Heart right ventricle (tissue), 16 donors: ENCODE results near the gene TIMP3. TPM values are rescaled to one million over a fixed set of nuclear protein-coding genes. Genes with fewer than 3 reads are reported as not detected.

Experiments
- ATAC-seq, 8 donors: fragments of 200-7000 bp; cut with Tn5 transposase; one replicate each; pipeline ENCODE4 v1.9.1; 2020; ENCODE audit warnings: mild to moderate bottlenecking in 8 of 8, moderate library complexity in 8 of 8, moderate number of reproducible peaks in 1 of 8
- DNase-seq, 2 donors: peaks; one replicate each; pipeline ENCODE4 v3.0.0-alpha.2; 2020
- H3K27ac ChIP-seq, 10 donors: fragments of 200-600 bp; sonication (generic) in 2 of 10; one replicate each; pipeline versions ENCODE4 v1.5.0 to v1.8.0; 2020 to 2022; ENCODE audit warnings: mild to moderate bottlenecking in 3 of 10
- H3K27me3 ChIP-seq, 7 donors: fragments of 200-600 bp; one replicate each; pipeline ENCODE4 v1.8.0; 2021 to 2022; ENCODE audit warnings: mild to moderate bottlenecking in 2 of 7
- H3K36me3 ChIP-seq, 9 donors: fragments of 200-600 bp; sonication (generic) in 1 of 9; one replicate each; pipeline versions ENCODE4 v1.5.0 to v1.8.0; 2020 to 2022; ENCODE audit warnings: mild to moderate bottlenecking in 2 of 9
- H3K4me1 ChIP-seq, 9 donors: fragments of 200-600 bp; sonication (generic) in 1 of 9; one replicate each; pipeline versions ENCODE4 v1.5.0 to v1.8.0; 2020 to 2022; ENCODE audit warnings: mild to moderate bottlenecking in 4 of 9
- H3K4me3 ChIP-seq, 10 donors: fragments of 200-600 bp; sonication (generic) in 2 of 10; one replicate each; pipeline versions ENCODE4 v1.5.0 to v1.8.0; 2020 to 2022; ENCODE audit warnings: mild to moderate bottlenecking in 7 of 10, moderate library complexity in 2 of 10
- H3K9me3 ChIP-seq, 11 donors: fragments of 200-600 bp in 10 of 11; sonication (generic) in 2 of 11; one replicate each; pipeline versions ENCODE4 v1.5.0 to v1.8.0; 2013 to 2022; ENCODE audit warnings: mild to moderate bottlenecking in 2 of 11, control low read depth in 1 of 11, moderate library complexity in 1 of 11
- WGBS, 2 donors: extraction: QIAGEN DNeasy Blood & Tissue Kit; methylation state at CpG; one replicate each; pipeline ENCODE4 v1.1.7; 2013; ENCODE audit warnings: inconsistent platforms in 1 of 2; 5-methylcytosine and 5-hydroxymethylcytosine counted together
- intact Hi-C, 10 donors: fragments of 100-400 bp; cut with DNase I; formaldehyde crosslinking; loops; one replicate each; pipeline versions ENCODE4 v1.11.1 to v1.14.2; 2022
- polyA plus RNA-seq, 2 donors: library from polyadenylated mRNA; stranded (reverse); fragments of 200-250 nt; gene quantifications; one replicate each; pipeline ENCODE4 v1.2.3, GENCODE V29; 2013
- total RNA-seq, 10 donors: library from RNA; stranded (reverse); fragmentation: NEBNext Ultra II Directional in 3 of 10; extraction: Animal tissue kit (Norgen Biotek cat#: 25700) in 3 of 10; gene quantifications; one replicate each; pipeline versions ENCODE4 v1.2.1 to v1.2.4, GENCODE V29; 2021 to 2023
- TF ChIP-seq, protein P1 (sequence below), 9 donors: fragments of 200-600 bp; sonication (generic) in 2 of 9; IDR thresholded peaks; one replicate each; pipeline versions ENCODE4 v1.5.0 to v1.8.0; 2021 to 2022; ENCODE audit warnings: antibody characterized with exemption in 9 of 9, mild to moderate bottlenecking in 5 of 9, moderate library complexity in 1 of 9
- donor health status: Arrhythmogenic right ventricular cardiomyopathy.
- donor health status: ischemic (EF 13 %, LVEDD 7.1; RV severe dilation, severe dysfunction).
- donor health status: healthy with polysubstance abuse.
- donor health status: DM: no; HTN: yes; CAD: no.
- donor health status: DM: no; HTN: no; CAD: no.
- donor health status: ischemic (EF 25% LVEDD 6.9; RV normal size, moderate dysfunction).
- donor health status: ischemic (EF 25% LVEDD 5.7; RV mildly dilated, moderate dysfunction).
- donor health status: healthy.
- donor health status: DM: yes; HTN: yes; CAD: no.
- donor health status: Ischemic cardiomyopathy.
- donor health status: ischemic (EF 35%, LVEDD 5.7; RV mildly dilated, moderate dysfunction).
- donor health status: nonischemic (EF 11% LVEDD 7.7; RV severe dilation, severe dysfunction).
- donor health status: DM: yes; HTN: yes; CAD: no.
- donor health status: PGD.
- donor health status: ischemic (EF 29% LVEDD 5.4; RV normal size, mild dysfunction).
- donor health status: nonischemic (EF 23%, LVEDD 6.1; RV moderate dilation, normal function).

Gene TIMP3
- total and polyA plus RNA-seq, 12 donors: 91.9 to 380 (median 157) TPM

DNA sequence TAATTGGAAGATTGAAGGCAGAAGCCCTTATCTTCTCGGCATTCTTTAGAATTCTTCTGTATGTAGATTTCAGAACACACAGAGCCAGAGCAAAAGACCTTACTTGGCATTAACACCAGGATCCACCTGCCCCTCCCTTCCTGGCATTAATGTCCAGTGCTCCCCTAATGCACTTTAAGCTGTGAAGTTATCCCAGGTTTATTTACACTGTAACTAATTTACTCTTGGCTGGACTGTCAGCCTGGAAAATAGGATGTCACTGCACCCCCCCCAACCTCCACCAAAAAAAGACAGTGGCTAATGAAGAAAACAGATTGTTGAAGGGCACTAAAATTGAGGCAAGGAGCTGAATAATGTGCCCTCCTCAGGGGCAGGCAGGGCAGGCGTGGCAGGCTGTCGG, 30.1 kb downstream of the TIMP3 start:
- ATAC-seq: no peak
- WGBS, 2 donors: 47 to 54% methylated on average over 3 of the region's 3 CpGs
- H3K27ac ChIP-seq: peak overlapping the region; percentile 48 to 87 (median 71)

GRCh38 chr22:32832174-32832573, 30.7 kb downstream of the TIMP3 start:
- H3K36me3 ChIP-seq: peaks cover 0 to 52% (median 13%) of the 10 kb centered on the region in 9 donors
- ATAC-seq (peak in 1 of 8 donors; percentile 4), DNase-seq (no peak)
- H3K27ac ChIP-seq: peak overlapping the region in 9 of 10 donors; percentile 48 to 87 (median 72)
- H3K27me3 ChIP-seq: no peaks in the 10 kb centered on the region
- H3K4me3 ChIP-seq: no peak overlapping the region
- H3K4me1 ChIP-seq: peaks cover 65 to 100% (median 98%) of the 10 kb centered on the region in 9 donors
- no peaks in the 10 kb centered on the region for H3K9me3 ChIP-seq
- 23 to 30% methylated on average over 4 of the region's 4 CpGs for WGBS, 2 donors
- TF ChIP-seq, protein P1, sequence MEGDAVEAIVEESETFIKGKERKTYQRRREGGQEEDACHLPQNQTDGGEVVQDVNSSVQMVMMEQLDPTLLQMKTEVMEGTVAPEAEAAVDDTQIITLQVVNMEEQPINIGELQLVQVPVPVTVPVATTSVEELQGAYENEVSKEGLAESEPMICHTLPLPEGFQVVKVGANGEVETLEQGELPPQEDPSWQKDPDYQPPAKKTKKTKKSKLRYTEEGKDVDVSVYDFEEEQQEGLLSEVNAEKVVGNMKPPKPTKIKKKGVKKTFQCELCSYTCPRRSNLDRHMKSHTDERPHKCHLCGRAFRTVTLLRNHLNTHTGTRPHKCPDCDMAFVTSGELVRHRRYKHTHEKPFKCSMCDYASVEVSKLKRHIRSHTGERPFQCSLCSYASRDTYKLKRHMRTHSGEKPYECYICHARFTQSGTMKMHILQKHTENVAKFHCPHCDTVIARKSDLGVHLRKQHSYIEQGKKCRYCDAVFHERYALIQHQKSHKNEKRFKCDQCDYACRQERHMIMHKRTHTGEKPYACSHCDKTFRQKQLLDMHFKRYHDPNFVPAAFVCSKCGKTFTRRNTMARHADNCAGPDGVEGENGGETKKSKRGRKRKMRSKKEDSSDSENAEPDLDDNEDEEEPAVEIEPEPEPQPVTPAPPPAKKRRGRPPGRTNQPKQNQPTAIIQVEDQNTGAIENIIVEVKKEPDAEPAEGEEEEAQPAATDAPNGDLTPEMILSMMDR (IDR thresholded peaks at IDR 0.05): no peak
- intact Hi-C loops: loop anchor here in 1 of 10 donors (10.0 kb wide), 1 partner anchor 123 kb away; no protein-coding TSS in a partner anchor

More for the DNA sequence above, 30.1 kb downstream of the TIMP3 start:
- H3K27me3 ChIP-seq: no peaks in the 10 kb centered on the region
- H3K36me3 ChIP-seq: peaks cover 0 to 57% (median 13%) of the 10 kb centered on the region in 9 donors
- no peak for DNase-seq
- intact Hi-C loops: loop anchor here in 1 of 10 donors (10.0 kb wide), 1 partner anchor 123 kb away; no protein-coding TSS in a partner anchor
- TF ChIP-seq, protein P1 (IDR thresholded peaks at IDR 0.05): no peak
- H3K4me1 ChIP-seq: peaks cover 60 to 100% (median 98%) of the 10 kb centered on the region in 9 donors
- no peak overlapping the region for H3K4me3 ChIP-seq
- no peaks in the 10 kb centered on the region for H3K9me3 ChIP-seq

- intact Hi-C loops: loop anchor here in 2 of 10 donors (5.0 to 10.0 kb wide), 2 partner anchors 34 to 118 kb away; partner anchors contain the start of gene TIMP3 (in 1 of the 2)
- 76 to 77% methylated on average over 7 of the region's 7 CpGs for WGBS, 2 donors
- Histone ChIP-seq H3K27ac (peak overlapping the region in 5 of 10 donors; percentile 1 to 86 (median 42)), H3K27me3 (no peaks in the 10 kb centered on the region), H3K4me3 (no peak overlapping the region), H3K36me3 (peaks cover 0 to 43% (median 13%) of the 10 kb centered on the region in 9 donors), H3K4me1 (peaks cover 58 to 100% (median 96%) of the 10 kb centered on the region in 9 donors), H3K9me3 (no peaks in the 10 kb centered on the region)
- ATAC-seq (no peak), DNase-seq (no peak)
- TF ChIP-seq, protein P1 (IDR thresholded peaks at IDR 0.05): peak; percentile 30 to 64 (median 48)
Measured at GRCh38 chr22:32836280-32837123, 35.0 kb downstream of the TIMP3 start.

DNA sequence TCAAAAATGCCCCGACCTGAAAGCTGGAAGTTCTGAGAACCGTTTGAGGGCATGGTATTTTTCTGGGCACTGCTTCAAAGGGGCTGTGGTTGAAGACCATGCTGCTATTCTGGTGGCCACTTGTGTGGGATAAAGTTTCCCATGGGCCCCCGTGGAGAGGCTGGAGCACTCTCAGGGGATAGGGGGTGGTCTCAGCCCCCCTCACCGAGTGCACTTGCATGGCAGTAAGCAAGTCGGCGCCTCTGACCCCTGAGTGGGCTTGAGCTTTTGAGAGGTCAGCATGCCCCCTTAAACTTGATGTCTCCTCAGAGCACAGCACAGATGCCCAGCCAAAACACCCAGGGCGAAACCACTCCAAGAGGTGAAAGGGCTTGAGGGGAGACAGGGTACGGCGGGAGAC, 35.6 kb downstream of the TIMP3 start:
- DNase-seq (no peak), ATAC-seq (no peak)
- WGBS, 2 donors: 77 to 82% methylated on average over 9 of the region's 9 CpGs
- no peaks in the 10 kb centered on the region for H3K9me3 ChIP-seq
- H3K36me3 ChIP-seq: peaks cover 0 to 48% (median 13%) of the 10 kb centered on the region in 9 donors
- H3K4me1 ChIP-seq: peaks cover 52 to 100% (median 96%) of the 10 kb centered on the region in 9 donors
- H3K27ac ChIP-seq: peak overlapping the region in 6 of 10 donors; percentile 1 to 86 (median 40)
- TF ChIP-seq, protein P1 (IDR thresholded peaks at IDR 0.05): no peak
- no peaks in the 10 kb centered on the region for H3K27me3 ChIP-seq
- intact Hi-C loops: loop anchor here in 2 of 10 donors (5.0 to 10.0 kb wide), 2 partner anchors 35 to 118 kb away; partner anchors contain the start of gene TIMP3 (in 1 of the 2)
- H3K4me3 ChIP-seq: no peak overlapping the region
